Fibroblast of lung (primary cell): ENCODE results near the gene SEC23B. TPM values are rescaled to one million over a fixed set of nuclear protein-coding genes. Genes with fewer than 3 reads are reported as not detected.

ENCODE experiments used
- DNase-seq, 2 donors: peaks; one replicate each; pipeline versions ENCODE4 v3.0.0 to v3.0.0-alpha.2; 2010; ENCODE audit warnings: low read depth in 2 of 2
- H2AFZ ChIP-seq: 2 replicates; pipeline ENCODE4 v1.5.1; 2012; ENCODE audit warnings: low read length, control low read depth, inconsistent platforms
- H3K27ac ChIP-seq: 2 replicates; pipeline ENCODE4 v1.5.1; 2011; ENCODE audit warnings: low read length, control low read depth; ENCODE audit not compliant: insufficient read depth
- H3K27me3 ChIP-seq: 2 replicates; pipeline ENCODE4 v1.5.1; 2011; ENCODE audit warnings: mild to moderate bottlenecking, low read length; ENCODE audit not compliant: control insufficient read depth, insufficient read depth
- H3K36me3 ChIP-seq: 2 replicates; pipeline ENCODE4 v1.5.1; 2011; ENCODE audit warnings: low read length; ENCODE audit not compliant: control insufficient read depth, insufficient read depth
- H3K4me1 ChIP-seq: 2 replicates; pipeline ENCODE4 v1.5.1; 2011; ENCODE audit warnings: low read length; ENCODE audit not compliant: control insufficient read depth, insufficient read depth; ENCODE audit errors: extremely low read depth
- H3K4me2 ChIP-seq: 2 replicates; pipeline ENCODE4 v1.5.1; 2011; ENCODE audit warnings: low read length, control low read depth; ENCODE audit not compliant: insufficient read depth; ENCODE audit errors: extremely low read depth
- H3K4me3 ChIP-seq, 4 experiments: fragments of 200-600 bp in 1 of 4; sonication (generic) in 1 of 4; replicated peaks in 1 of 4; 2 replicates each; pipeline ENCODE4 v1.5.1; 2011 to 2016; ENCODE audit warnings: low read length in 4 of 4, low read depth in 3 of 4, mild to moderate bottlenecking in 3 of 4, control low read depth in 2 of 4, inconsistent platforms in 1 of 4, mixed read lengths in 1 of 4; ENCODE audit not compliant: insufficient read depth in 1 of 4; ENCODE audit errors: control extremely low read depth in 1 of 4
- H3K79me2 ChIP-seq: 2 replicates; pipeline ENCODE4 v1.5.1; 2012; ENCODE audit warnings: mild to moderate bottlenecking, low read length, inconsistent platforms; ENCODE audit not compliant: control insufficient read depth, insufficient read depth
- H3K9ac ChIP-seq: 2 replicates; pipeline ENCODE4 v1.5.1; 2011; ENCODE audit warnings: mild to moderate bottlenecking, low read length, control low read depth; ENCODE audit not compliant: insufficient read depth
- H3K9me3 ChIP-seq: 2 replicates; pipeline ENCODE4 v1.5.1; 2012; ENCODE audit warnings: low read depth, low read length; ENCODE audit not compliant: control insufficient read depth, insufficient read depth
- H4K20me1 ChIP-seq: 2 replicates; pipeline ENCODE4 v1.5.1; 2011; ENCODE audit warnings: low read length; ENCODE audit not compliant: control insufficient read depth, insufficient read depth; ENCODE audit errors: extremely low read depth
- CTCF ChIP-seq, 2 donors: IDR thresholded peaks in 1 of 2; conservative IDR thresholded peaks in 1 of 2; 1 replicate in 1 of 2; 2 replicates in 1 of 2; pipeline ENCODE4 v1.5.1; 2011 to 2012; ENCODE audit warnings: low read length in 2 of 2, control low read depth in 1 of 2, inconsistent platforms in 1 of 2, low read depth in 1 of 2, mild to moderate bottlenecking in 1 of 2
- EZH2 ChIP-seq: IDR thresholded peaks from 2 replicates; pipeline ENCODE4 v1.5.1; 2012; ENCODE audit warnings: low read length, control low read depth, mild to moderate bottlenecking; ENCODE audit errors: missing control alignments
- polyA plus RNA-seq, 2 donors: library from polyadenylated mRNA; depleted of rRNA in 1 of 2; stranded (reverse) in 1 of 2; unstranded in 1 of 2; fragments of >200 nt; gene quantifications; 2 replicates each; pipeline ENCODE4 v1.2.1, GENCODE V29; 2011 to 2012; ENCODE audit warnings: missing spikeins in 1 of 2
- total RNA-seq: library from RNA; depleted of rRNA; stranded (reverse); fragments of >200 nt; gene quantifications from 2 replicates; pipeline ENCODE4 v1.2.1, GENCODE V29; 2014

The SEC23B gene
- total and polyA plus RNA-seq, 2 donors (not counting 1 experiment from before 2014, with no cell fraction given) = 51.0 to 52.0 TPM

DNA sequence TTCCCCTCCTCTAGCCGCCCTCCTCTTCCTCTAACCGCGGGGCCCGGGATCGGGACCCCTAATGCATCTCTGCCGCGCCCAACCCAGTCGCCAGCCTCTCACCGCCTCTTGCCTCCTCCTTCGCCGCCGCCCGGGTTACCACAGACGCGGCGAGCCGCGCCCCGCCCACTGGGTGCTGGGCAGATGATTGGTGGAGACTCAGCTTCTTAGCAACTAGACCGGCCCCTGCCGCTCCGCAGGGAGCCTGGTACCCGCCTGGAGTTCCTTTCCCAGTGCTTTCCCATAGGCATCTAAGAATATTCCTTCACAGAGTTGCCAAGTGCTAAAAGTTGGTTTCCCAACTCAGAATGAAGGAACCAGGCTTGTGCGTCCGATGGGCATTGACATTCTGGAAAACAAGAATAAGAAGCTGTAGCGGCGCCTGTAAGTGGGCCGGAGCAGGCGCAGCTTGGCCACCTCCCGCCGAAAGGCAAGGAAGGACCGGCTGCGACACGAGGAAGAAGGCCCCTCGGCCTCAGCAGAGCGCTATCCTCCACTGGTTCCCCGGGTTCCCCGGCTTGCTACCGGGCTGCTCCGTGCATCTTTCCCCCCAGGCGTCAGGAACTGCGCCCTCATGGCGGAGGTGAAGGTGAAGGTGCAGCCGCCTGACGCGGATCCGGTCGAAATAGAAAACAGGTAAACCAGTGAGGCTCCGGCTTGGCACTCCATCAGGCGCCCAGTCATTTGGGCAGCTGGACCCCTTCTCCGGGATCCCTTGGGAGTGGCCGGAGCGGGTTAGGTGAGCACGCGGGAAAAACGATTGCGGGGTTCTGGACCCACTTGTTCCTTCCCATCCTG is 40.6 kb upstream of the SEC23B start, which contains the start of the genes DZANK1 and POLR3F:
Gene DZANK1, minus strand, starts transcription at position 137 of the 837 bp plus-strand sequence. CDS start 1,672 bp downstream, outside the sequence.
Gene POLR3F, plus strand, starts transcription at position 497 of the 837 bp plus-strand sequence. Its CDS starts 117 bp downstream, at position 614.
- H3K4me2 ChIP-seq = peak within 1 kb of the TSS; percentile 96
- peaks cover 4% of the 10 kb centered on the region for H3K36me3 ChIP-seq
- H3K9ac ChIP-seq = peak within 1 kb of the TSS; percentile 90
- no peaks in the 10 kb centered on the region for H4K20me1 ChIP-seq
- DNase-seq = peak; percentile 95 to 96
- peak within 1 kb of the TSS; percentile 91 for H2AFZ ChIP-seq
- peaks cover 19% of the 10 kb centered on the region for H3K79me2 ChIP-seq
- no peak for TF ChIP-seq CTCF (conservative IDR thresholded peaks at IDR 0.05 in 1 of 2, IDR thresholded peaks at IDR 0.05 in 1 of 2; ENCODE audit: low read depth in 1 of 2, low read length in 2 of 2)
- TF ChIP-seq EZH2 = no peak
- peak within 1 kb of the TSS; percentile 96 for H3K27ac ChIP-seq
- H3K4me1 ChIP-seq = no peaks in the 10 kb centered on the region
- peak within 1 kb of the TSS; percentile 68 to 100 (median 82) for H3K4me3 ChIP-seq
- H3K27me3 ChIP-seq = no peaks in the 10 kb centered on the region
- H3K9me3 ChIP-seq = no peaks in the 10 kb centered on the region

- Histone ChIP-seq H2AFZ (no peak overlapping the region), H4K20me1 (no peaks in the 10 kb centered on the region), H3K4me1 (no peaks in the 10 kb centered on the region), H3K9ac (no peak overlapping the region), H3K36me3 (peaks cover 9% of the 10 kb centered on the region), H3K4me2 (no peak overlapping the region), H3K4me3 (no peak overlapping the region), H3K79me2 (no peaks in the 10 kb centered on the region), H3K27ac (no peak overlapping the region), H3K27me3 (no peaks in the 10 kb centered on the region), H3K9me3 (no peaks in the 10 kb centered on the region)
- no peak for TF ChIP-seq CTCF (conservative IDR thresholded peaks at IDR 0.05 in 1 of 2, IDR thresholded peaks at IDR 0.05 in 1 of 2; ENCODE audit: low read depth in 1 of 2, low read length in 2 of 2)
- no peak for TF ChIP-seq EZH2
- no peak for DNase-seq
Measured at GRCh38 chr20:18477218-18477617, 30.5 kb upstream of the SEC23B start.

- Histone ChIP-seq H3K4me1 (no peaks in the 10 kb centered on the region), H2AFZ (no peak overlapping the region), H3K9ac (no peak overlapping the region), H3K4me2 (no peak overlapping the region), H3K27ac (no peak overlapping the region), H3K79me2 (no peaks in the 10 kb centered on the region), H3K4me3 (no peak overlapping the region), H3K9me3 (no peaks in the 10 kb centered on the region), H3K27me3 (no peaks in the 10 kb centered on the region), H3K36me3 (peaks cover 9% of the 10 kb centered on the region), H4K20me1 (no peaks in the 10 kb centered on the region)
- TF ChIP-seq CTCF (conservative IDR thresholded peaks at IDR 0.05 in 1 of 2, IDR thresholded peaks at IDR 0.05 in 1 of 2; ENCODE audit: low read depth in 1 of 2, low read length in 2 of 2) (no peak), EZH2 (no peak)
- no peak for DNase-seq
Measured at GRCh38 chr20:18477821-18478220, 29.9 kb upstream of the SEC23B start.
